DOHH2 (cell line): ENCODE measurements around the gene EPGN.

ENCODE experiments used
- H3F3A ChIP-seq: fragments of 200-600 bp; sonication (generic), shearing (Covaris generic); 2 replicates; pipeline ENCODE4 v1.6.0; 2016; ENCODE audit warnings: antibody characterized with exemption, mild to moderate bottlenecking; ENCODE audit not compliant: control insufficient read depth, insufficient read depth
- H3K27ac ChIP-seq: fragments of 200-600 bp; sonication (generic); 2 replicates; pipeline ENCODE4 v1.5.1; 2014; ENCODE audit warnings: low read depth, mild to moderate bottlenecking, low read length, moderate library complexity
- H3K27me3 ChIP-seq: fragments of 200-600 bp; sonication (generic); 2 replicates; pipeline ENCODE4 v1.6.1; 2014; ENCODE audit warnings: mild to moderate bottlenecking, low read length, mixed read lengths; ENCODE audit not compliant: control insufficient read depth
- H3K36me3 ChIP-seq: fragments of 200-600 bp; sonication (generic); 2 replicates; pipeline ENCODE4 v1.6.1; 2014; ENCODE audit warnings: mild to moderate bottlenecking, low read length, moderate library complexity, mixed read lengths; ENCODE audit not compliant: control insufficient read depth
- H3K4me1 ChIP-seq: fragments of 200-600 bp; sonication (generic); 2 replicates; pipeline ENCODE4 v1.6.1; 2014; ENCODE audit warnings: mild to moderate bottlenecking, low read length, mixed read lengths; ENCODE audit not compliant: control insufficient read depth
- H3K4me2 ChIP-seq: fragments of 200-600 bp; sonication (generic); 2 replicates; pipeline ENCODE4 v1.6.0; 2014; ENCODE audit warnings: mild to moderate bottlenecking, low read length, moderate library complexity
- H3K4me3 ChIP-seq: fragments of 200-600 bp; sonication (generic); 2 replicates; pipeline ENCODE4 v1.5.1; 2014; ENCODE audit warnings: mild to moderate bottlenecking, low read length, mixed read lengths
- H3K79me2 ChIP-seq: fragments of 200-600 bp; sonication (generic); 2 replicates; pipeline ENCODE4 v1.6.1; 2014; ENCODE audit warnings: mild to moderate bottlenecking, low read length, mixed read lengths; ENCODE audit not compliant: control insufficient read depth
- H3K9me2 ChIP-seq: fragments of 200-600 bp; sonication (generic); replicated peaks from 2 replicates; pipeline ENCODE4 v1.6.1; 2014; ENCODE audit warnings: mild to moderate bottlenecking, low read length, mixed read lengths; ENCODE audit not compliant: control insufficient read depth
- H3K9me3 ChIP-seq: fragments of 200-600 bp; sonication (generic); 2 replicates; pipeline ENCODE4 v1.6.1; 2014; ENCODE audit warnings: antibody characterized with exemption, low read length, mixed read lengths; ENCODE audit not compliant: control insufficient read depth, insufficient read depth
- H4K20me1 ChIP-seq: fragments of 200-600 bp; sonication (generic); 2 replicates; pipeline ENCODE4 v1.6.0; 2014; ENCODE audit warnings: low read depth, mild to moderate bottlenecking, antibody characterized with exemption, low read length, moderate library complexity; ENCODE audit not compliant: control insufficient read depth, insufficient read depth
- EZH2phosphoT487 ChIP-seq: fragments of 200-600 bp; sonication (generic); IDR thresholded peaks from 2 replicates; pipeline ENCODE4 v1.6.1; 2017; ENCODE audit warnings: borderline replicate concordance, mild to moderate bottlenecking, antibody characterized with exemption, low read length, moderate library complexity, mixed read lengths
- TF ChIP-seq, protein P1 (sequence below): fragments of 200-600 bp; sonication (generic); IDR thresholded peaks from one replicate; pipeline ENCODE4 v1.5.1; 2014; ENCODE audit warnings: antibody characterized with exemption, mild to moderate bottlenecking, low read depth, low read length; ENCODE audit not compliant: poor library complexity, severe bottlenecking

Gene EPGN

DNA sequence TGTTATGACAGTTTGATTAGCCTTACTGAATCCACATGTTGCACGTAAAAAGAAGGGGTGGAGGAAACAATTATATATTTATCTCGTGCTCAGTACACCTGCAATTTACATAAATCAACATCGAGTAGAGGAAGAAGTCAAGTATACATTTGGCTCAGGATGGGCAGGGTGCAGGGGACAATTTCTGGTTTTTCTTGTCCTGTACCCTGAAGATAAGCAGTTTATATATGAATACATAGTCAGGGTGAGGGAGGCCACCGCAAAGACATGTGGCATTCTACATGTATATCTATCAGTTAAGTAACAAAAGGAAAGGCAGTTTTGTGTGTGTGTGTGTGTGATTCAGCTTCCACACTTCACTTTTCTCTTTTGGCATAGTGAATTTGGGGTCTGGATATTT lies 45.6 kb downstream of the EPGN start:
- H3K9me2 ChIP-seq, result no peaks in the 10 kb centered on the region
- H3K36me3 ChIP-seq, result no peaks in the 10 kb centered on the region
- no peak overlapping the region for H3K4me2 ChIP-seq
- TF ChIP-seq, protein P1, sequence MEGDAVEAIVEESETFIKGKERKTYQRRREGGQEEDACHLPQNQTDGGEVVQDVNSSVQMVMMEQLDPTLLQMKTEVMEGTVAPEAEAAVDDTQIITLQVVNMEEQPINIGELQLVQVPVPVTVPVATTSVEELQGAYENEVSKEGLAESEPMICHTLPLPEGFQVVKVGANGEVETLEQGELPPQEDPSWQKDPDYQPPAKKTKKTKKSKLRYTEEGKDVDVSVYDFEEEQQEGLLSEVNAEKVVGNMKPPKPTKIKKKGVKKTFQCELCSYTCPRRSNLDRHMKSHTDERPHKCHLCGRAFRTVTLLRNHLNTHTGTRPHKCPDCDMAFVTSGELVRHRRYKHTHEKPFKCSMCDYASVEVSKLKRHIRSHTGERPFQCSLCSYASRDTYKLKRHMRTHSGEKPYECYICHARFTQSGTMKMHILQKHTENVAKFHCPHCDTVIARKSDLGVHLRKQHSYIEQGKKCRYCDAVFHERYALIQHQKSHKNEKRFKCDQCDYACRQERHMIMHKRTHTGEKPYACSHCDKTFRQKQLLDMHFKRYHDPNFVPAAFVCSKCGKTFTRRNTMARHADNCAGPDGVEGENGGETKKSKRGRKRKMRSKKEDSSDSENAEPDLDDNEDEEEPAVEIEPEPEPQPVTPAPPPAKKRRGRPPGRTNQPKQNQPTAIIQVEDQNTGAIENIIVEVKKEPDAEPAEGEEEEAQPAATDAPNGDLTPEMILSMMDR, result no peak
- no peak for TF ChIP-seq EZH2phosphoT487
- H4K20me1 ChIP-seq, result no peaks in the 10 kb centered on the region
- H3K79me2 ChIP-seq, result no peaks in the 10 kb centered on the region
- no peaks in the 10 kb centered on the region for H3F3A ChIP-seq
- no peak overlapping the region for H3K27ac ChIP-seq
- no peak overlapping the region for H3K4me3 ChIP-seq
- H3K9me3 ChIP-seq, result no peaks in the 10 kb centered on the region
- no peaks in the 10 kb centered on the region for H3K27me3 ChIP-seq
- H3K4me1 ChIP-seq, result no peaks in the 10 kb centered on the region

DNA sequence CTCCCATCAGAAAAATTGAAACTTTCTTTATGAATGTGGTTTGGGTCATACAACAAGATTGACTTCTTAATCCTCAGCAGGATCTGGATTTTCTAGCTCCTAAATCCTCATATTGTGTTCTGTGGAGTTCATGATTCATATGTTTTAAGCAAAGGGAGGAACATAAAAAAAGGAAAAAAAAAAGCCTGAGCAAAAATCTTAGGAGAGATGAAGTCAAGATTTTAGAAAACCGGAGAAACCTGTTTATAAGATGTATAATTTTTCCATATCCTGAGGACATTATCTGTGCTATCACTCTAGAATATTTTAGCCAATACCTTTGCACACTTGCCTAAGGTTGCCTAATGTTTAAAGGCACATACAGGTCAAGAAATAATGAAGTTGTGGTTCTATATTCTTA lies 49.7 kb downstream of the EPGN start:
- H4K20me1 ChIP-seq, result no peaks in the 10 kb centered on the region
- no peaks in the 10 kb centered on the region for H3K4me1 ChIP-seq
- H3K36me3 ChIP-seq, result no peaks in the 10 kb centered on the region
- H3K4me2 ChIP-seq, result no peak overlapping the region
- TF ChIP-seq EZH2phosphoT487, result no peak
- TF ChIP-seq, protein P1, result no peak
- no peaks in the 10 kb centered on the region for H3K9me2 ChIP-seq
- H3K79me2 ChIP-seq, result no peaks in the 10 kb centered on the region
- no peaks in the 10 kb centered on the region for H3K9me3 ChIP-seq
- H3K4me3 ChIP-seq, result no peak overlapping the region
- H3F3A ChIP-seq, result no peaks in the 10 kb centered on the region
- H3K27ac ChIP-seq, result no peak overlapping the region
- H3K27me3 ChIP-seq, result no peaks in the 10 kb centered on the region

GRCh38 chr4:74361671-74362070 lies 53.4 kb downstream of the EPGN start:
- Histone ChIP-seq H3K9me2 (no peaks in the 10 kb centered on the region), H3K9me3 (no peaks in the 10 kb centered on the region), H3K27me3 (peaks cover 3% of the 10 kb centered on the region; the same call in 1 of the 2 replicates), H3K4me3 (no peak overlapping the region), H4K20me1 (no peaks in the 10 kb centered on the region), H3K36me3 (no peaks in the 10 kb centered on the region), H3K4me1 (no peaks in the 10 kb centered on the region), H3F3A (no peaks in the 10 kb centered on the region), H3K27ac (no peak overlapping the region), H3K79me2 (no peaks in the 10 kb centered on the region), H3K4me2 (no peak overlapping the region)
- TF ChIP-seq, protein P1, result no peak
- no peak for TF ChIP-seq EZH2phosphoT487

GRCh38 chr4:74362347-74362746 lies 54.1 kb downstream of the EPGN start:
- no peak overlapping the region for H3K4me2 ChIP-seq
- H3K36me3 ChIP-seq, result no peaks in the 10 kb centered on the region
- no peaks in the 10 kb centered on the region for H4K20me1 ChIP-seq
- no peak for TF ChIP-seq EZH2phosphoT487
- TF ChIP-seq, protein P1, result no peak
- H3F3A ChIP-seq, result no peaks in the 10 kb centered on the region
- H3K9me3 ChIP-seq, result no peaks in the 10 kb centered on the region
- H3K9me2 ChIP-seq, result no peaks in the 10 kb centered on the region
- peaks cover 4% of the 10 kb centered on the region; the same call in 1 of the 2 replicates for H3K27me3 ChIP-seq
- no peak overlapping the region for H3K4me3 ChIP-seq
- no peaks in the 10 kb centered on the region for H3K4me1 ChIP-seq
- H3K27ac ChIP-seq, result no peak overlapping the region
- no peaks in the 10 kb centered on the region for H3K79me2 ChIP-seq
